ENCODE results near the gene MCC.

GRCh38 chr5:113234546-113234945 is 253.7 kb downstream of the MCC start:
- TF ChIP-seq ZNF24 (tag by site-specific recombination; IDR thresholded peaks at IDR 0.05) (no peak), CTCF (tag by site-specific recombination; IDR thresholded peaks at IDR 0.05) (no peak), ZNF121 (tag by site-specific recombination; IDR thresholded peaks at IDR 0.05) (no peak), ZNF302 (tag by site-specific recombination; IDR thresholded peaks at IDR 0.05; ENCODE audit: low read depth) (no peak), ZNF785 (tag by site-specific recombination; IDR thresholded peaks at IDR 0.05) (no peak), ZBTB26 (tag by site-specific recombination; optimal IDR thresholded peaks at IDR 0.05) (no peak), ZNF558 (tag by site-specific recombination; IDR thresholded peaks at IDR 0.05) (no peak), ZNF274 (IDR thresholded peaks at IDR 0.05; ENCODE audit: low read length) (no peak), ZNF274 (tag by site-specific recombination; IDR thresholded peaks at IDR 0.05; ENCODE audit: borderline replicate concordance) (no peak), PBX3 (CRISPR knock-in tag; IDR thresholded peaks at IDR 0.05) (no peak)
